ENCODE measurements around the gene IRGQ. TPM values are rescaled to one million over a fixed set of nuclear protein-coding genes. Genes with fewer than 3 reads are reported as not detected.
A peak's percentile ranks its signal among the peaks of the same experiment; 100 is the strongest.

IRGQ gene
- total RNA-seq: 33.2 and 34.1 TPM in 2 replicates
- 15.8 and 16.0 TPM in 2 replicates for polyA plus RNA-seq
- polyA plus RNA-seq (2011; cell fraction: cytosol; rRNA removed): 14.4 and 14.7 TPM in 2 replicates
- 15.9 and 18.4 TPM in 2 replicates for polyA plus RNA-seq (2011; cell fraction: nucleus; rRNA removed)
- 6.1 and 6.9 TPM in 2 replicates for polyA plus RNA-seq (2012)
- 33.0 and 35.5 TPM in 2 replicates for polyA minus RNA-seq
- polyA minus RNA-seq (2011; cell fraction: cytosol; rRNA and poly(A)+ RNA removed): 5.2 TPM
- 9.2 and 11.1 TPM in 2 replicates for polyA minus RNA-seq (2011; cell fraction: nucleus; rRNA and poly(A)+ RNA removed)
- percentile 75 among the genes with signal in this experiment for Bru-seq, nascent RNA
- BruChase-seq, experiment 1, labeled RNA remaining after a 6-hour chase: percentile 96 among the genes with signal in this experiment
- percentile 98 among the genes with signal in this experiment for BruChase-seq, experiment 2, labeled RNA remaining after a 2-hour chase
- long read RNA-seq, full-length matches to known transcripts: 19 of 23 reads
- long read RNA-seq, partial matches to known transcripts: 0 of 23 reads
- long read RNA-seq, other reads (novel, unspliced or antisense): 4 of 23 reads

DNA sequence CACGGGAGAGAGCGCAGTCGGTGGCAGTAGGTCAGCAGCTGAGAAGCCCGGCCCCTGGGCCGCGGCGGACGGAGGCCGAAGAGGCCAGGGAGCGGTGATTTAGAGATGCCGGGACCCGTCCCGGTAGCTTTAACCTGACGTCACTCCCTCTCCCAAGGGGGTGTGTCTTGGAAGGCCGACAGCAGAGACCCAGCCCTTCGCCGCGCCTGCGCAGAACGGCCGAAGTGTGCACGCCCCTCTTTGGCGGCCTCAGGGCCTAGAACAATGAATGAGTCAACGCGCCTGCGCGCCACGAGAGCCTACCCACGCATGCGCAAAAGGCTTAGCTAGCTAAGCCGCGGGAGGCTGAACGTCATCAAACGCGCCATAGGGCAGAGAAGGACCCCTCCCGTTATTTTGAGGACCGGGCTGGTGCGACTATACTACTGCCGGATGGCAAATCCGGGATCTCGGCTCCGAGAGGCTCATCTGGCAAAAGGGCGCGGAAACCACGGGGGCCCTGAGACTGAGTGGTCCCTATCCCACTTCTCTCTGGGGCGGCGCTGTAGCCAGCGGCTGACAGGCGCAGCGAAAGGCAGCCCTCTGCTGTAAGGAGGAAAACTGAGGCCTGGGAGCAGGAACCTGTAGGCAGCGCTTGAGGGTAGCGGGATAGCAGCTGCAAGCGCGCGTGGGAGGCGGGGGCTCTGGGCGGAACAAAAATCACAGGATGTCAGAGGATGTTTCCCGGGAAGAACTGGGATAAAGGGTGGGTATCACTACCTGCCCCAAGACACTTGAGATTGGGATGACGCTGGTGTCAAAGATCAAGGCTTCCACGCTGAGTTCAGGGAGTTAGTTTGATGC lies at the start of gene IRGQ, which contains the start of gene ZNF576:
Gene IRGQ (minus strand): TSS at position 136 of the 843 bp plus-strand sequence. CDS start 796 bp downstream, outside the sequence.
Gene ZNF576 (plus strand): TSS at position 597 of the 843 bp plus-strand sequence. CDS start 514 bp downstream, outside the sequence.
- H2AFZ ChIP-seq (ENCODE audit: low read depth, low read length): peak within 1 kb of the TSS; percentile 66
- no peaks in the 10 kb centered on the region for H3K9me3 ChIP-seq (replicated peaks; ENCODE audit: control insufficient read depth, insufficient read depth, low read length)
- DNase-seq (ENCODE audit: low read depth, low spot score) (peak; percentile 100), FAIRE-seq (peak; percentile 100)
- no peaks in the 10 kb centered on the region for H4K20me1 ChIP-seq (replicated peaks; ENCODE audit: control insufficient read depth, extremely low read depth, insufficient read depth, low read length)
- dilution Hi-C loops (cut with MboI; ENCODE audit: extremely low pct_ligation_motif_present, low sequenced_read_pairs) (no loop called here), intact Hi-C loops (cut with micrococcal nuclease) (loop anchor here (1.0 kb wide), 8 partner anchors 21 to 189 kb away; partner anchors contain the start of genes PINLYP, XRCC1, ZNF428 and ZNF575)
- H3K4me1 ChIP-seq (ENCODE audit: control insufficient read depth, extremely low read depth, insufficient read depth, low read length): peaks cover 24% of the 10 kb centered on the region
- no TSS peak for BruUV-seq (replicated peaks)
- ChIA-PET CTCF (interaction anchor here (0.6 to 5.7 kb wide), 15 partner anchors 11 to 213 kb away, joined by 3 to 158 read pairs (median 5); partner anchors contain the start of genes PINLYP, XRCC1 and ZNF575), POLR2A (interaction anchor here (0.7 to 0.9 kb wide), 2 partner anchors 35 to 72 kb away, joined by 3 to 6 read pairs; no protein-coding TSS in a partner anchor)
- H3K79me2 ChIP-seq (ENCODE audit: control insufficient read depth, insufficient read depth, low read length): peaks cover 40% of the 10 kb centered on the region
- peak within 1 kb of the TSS; percentile 96 for H3K27ac ChIP-seq (ENCODE audit: insufficient read depth, low read depth, low read length)
- no peaks in the 10 kb centered on the region for H3K27me3 ChIP-seq (ENCODE audit: control insufficient read depth in 2 of 2, insufficient read depth in 2 of 2, low read length in 2 of 2)
- peak within 1 kb of the TSS; percentile 95 for H3K4me2 ChIP-seq (ENCODE audit: insufficient read depth, low read length)
- TF ChIP-seq JUN (IDR thresholded peaks at IDR 0.05; ENCODE audit: borderline replicate concordance, insufficient read depth, insufficient read length, low read depth) (peak; percentile 62), POLR2A (IDR thresholded peaks at IDR 0.05; ENCODE audit: low read depth, low read length) (peak; percentile 81), GATA2 (IDR thresholded peaks at IDR 0.05; ENCODE audit: insufficient read depth, insufficient read length, low read depth, low read length) (no peak), MYC (IDR thresholded peaks at IDR 0.05; ENCODE audit: low read depth, low read length) (no peak), FOS (IDR thresholded peaks at IDR 0.05; ENCODE audit: borderline replicate concordance, insufficient read depth, low read length) (no peak), POLR2AphosphoS5 (IDR thresholded peaks at IDR 0.05; ENCODE audit: insufficient read depth, low read depth, low read length) (peak; percentile 68), CTCF (IDR thresholded peaks at IDR 0.05; ENCODE audit: extremely low read depth in 1 of 2, insufficient read depth in 1 of 2, low read depth in 1 of 2, low read length in 2 of 2) (no peak)
- TF ChIP-seq, protein P1, sequence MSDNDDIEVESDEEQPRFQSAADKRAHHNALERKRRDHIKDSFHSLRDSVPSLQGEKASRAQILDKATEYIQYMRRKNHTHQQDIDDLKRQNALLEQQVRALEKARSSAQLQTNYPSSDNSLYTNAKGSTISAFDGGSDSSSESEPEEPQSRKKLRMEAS (IDR thresholded peaks at IDR 0.05; ENCODE audit: insufficient read depth, insufficient read length): peak; percentile 65
- peak within 1 kb of the TSS; percentile 69 to 89 (median 74) for H3K4me3 ChIP-seq (replicated peaks in 1 of 3; ENCODE audit: insufficient read depth in 1 of 3, low read depth in 1 of 3, low read length in 3 of 3)
- H3K36me3 ChIP-seq (ENCODE audit: control insufficient read depth in 2 of 2, extremely low read depth in 1 of 2, insufficient read depth in 2 of 2, low read length in 2 of 2): peaks cover 12 to 26% of the 10 kb centered on the region in 2 experiments
- H3K9me1 ChIP-seq (replicated peaks; ENCODE audit: control insufficient read depth, extremely low read depth, insufficient read depth, low read length): no peaks in the 10 kb centered on the region
- H3K9ac ChIP-seq (replicated peaks; ENCODE audit: extremely low read depth, insufficient read depth, low read length): peak within 1 kb of the TSS; percentile 98
